Endothelial cell of umbilical vein (primary cell): Measurements from ENCODE around the gene OPA3.

Source experiments
- CTCF ChIP-seq, 2 donors: IDR thresholded peaks; 1 replicate in 1 of 2; 2 replicates in 1 of 2; pipeline ENCODE4 v1.5.1; 2011; ENCODE audit warnings: low read length in 2 of 2, mild to moderate bottlenecking in 2 of 2, moderate library complexity in 2 of 2, control low read depth in 1 of 2, inconsistent platforms in 1 of 2, low read depth in 1 of 2; ENCODE audit not compliant: insufficient read depth in 1 of 2; ENCODE audit errors: extremely low read depth in 1 of 2
- EZH2 ChIP-seq: IDR thresholded peaks from 2 replicates; pipeline ENCODE4 v1.6.1; 2012; ENCODE audit warnings: borderline replicate concordance, low read depth, mild to moderate bottlenecking, moderate library complexity, low read length, inconsistent platforms; ENCODE audit not compliant: severe bottlenecking
- MAX ChIP-seq: IDR thresholded peaks from 2 replicates; pipeline ENCODE4 v1.6.1; 2011; ENCODE audit not compliant: insufficient read depth, insufficient read length
- POLR2A ChIP-seq: IDR thresholded peaks from 2 replicates; pipeline ENCODE4 v1.6.1; 2012; ENCODE audit warnings: low read depth, mild to moderate bottlenecking, control low read depth, low read length

GRCh38 chr19:45567609-45568008 is 17.0 kb downstream of the OPA3 start:
- TF ChIP-seq MAX: no peak
- no peak for TF ChIP-seq CTCF (IDR thresholded peaks at IDR 0.05; ENCODE audit: extremely low read depth in 1 of 2, insufficient read depth in 1 of 2, low read depth in 1 of 2, low read length in 2 of 2)
- no peak for TF ChIP-seq POLR2A
- TF ChIP-seq EZH2: no peak
